Stimulated activated CD8-positive, alpha-beta memory T cell treated with anti-CD3 and anti-CD28 coated beads, Interleukin-2, amount 100 ng/mL, for 48 hours (primary cell): ENCODE results near the gene MAPT.

Source experiments
- DNase-seq, 2 donors: peaks; one replicate each; pipeline ENCODE4 v3.0.0-alpha.2; 2020; ENCODE audit warnings: low read depth in 2 of 2

Gene MAPT

GRCh38 chr17:46053911-46054534 is 159.7 kb downstream of the MAPT start:
- no peak for DNase-seq

DNA sequence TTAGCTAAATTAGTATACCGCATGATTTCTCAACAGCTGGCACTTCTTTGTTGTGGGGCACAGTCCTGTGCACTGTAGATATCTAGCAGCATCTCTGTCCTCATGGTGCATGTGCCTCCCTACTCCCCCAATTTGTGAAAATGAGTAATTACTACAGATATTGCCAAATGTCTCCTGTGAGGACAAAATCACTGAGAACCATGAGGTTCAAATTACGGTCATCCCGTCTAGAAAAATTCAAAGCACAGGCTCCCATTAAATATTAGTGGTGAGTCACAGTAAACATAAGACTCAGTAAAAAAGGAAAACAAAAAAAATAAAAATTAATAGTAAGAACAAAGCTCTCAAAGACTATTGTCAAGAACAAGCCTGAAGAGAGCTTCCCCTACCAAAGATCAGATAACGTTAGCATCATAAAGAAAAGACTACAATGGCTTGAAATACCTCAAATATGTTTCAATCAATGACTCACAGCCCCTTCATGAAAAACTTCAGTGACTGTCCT is 162.5 kb downstream of the MAPT start:
- no peak for DNase-seq

GRCh38 chr17:46057366-46057765 is 163.0 kb downstream of the MAPT start:
- DNase-seq: no peak

GRCh38 chr17:46059486-46059885 is 165.1 kb downstream of the MAPT start:
- no peak for DNase-seq

- no peak for DNase-seq
These were observed 166.1 kb downstream of the MAPT start for GRCh38 chr17:46060461-46060860.

- no peak for DNase-seq
These were observed 167.1 kb downstream of the MAPT start for GRCh38 chr17:46061435-46061834.

DNA sequence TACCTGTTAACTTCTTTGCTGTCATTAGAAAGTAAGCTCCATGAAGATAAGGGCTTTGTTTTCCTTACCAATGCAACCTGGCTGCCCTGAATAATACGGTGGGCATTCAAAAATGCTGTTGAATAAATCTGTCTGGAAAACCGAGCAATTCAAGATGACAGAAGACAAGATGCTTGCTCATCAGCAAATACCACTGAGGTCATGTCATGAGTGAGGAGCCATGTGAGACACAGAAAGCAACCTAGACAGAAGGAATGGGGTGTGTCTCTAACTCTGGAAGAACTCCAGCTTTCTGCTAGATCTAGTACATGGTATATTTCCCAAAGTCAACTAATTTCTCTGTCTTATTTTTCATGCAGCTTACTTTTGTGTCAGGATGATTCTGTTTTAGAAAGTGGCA is 168.9 kb downstream of the MAPT start:
- DNase-seq: no peak

DNA sequence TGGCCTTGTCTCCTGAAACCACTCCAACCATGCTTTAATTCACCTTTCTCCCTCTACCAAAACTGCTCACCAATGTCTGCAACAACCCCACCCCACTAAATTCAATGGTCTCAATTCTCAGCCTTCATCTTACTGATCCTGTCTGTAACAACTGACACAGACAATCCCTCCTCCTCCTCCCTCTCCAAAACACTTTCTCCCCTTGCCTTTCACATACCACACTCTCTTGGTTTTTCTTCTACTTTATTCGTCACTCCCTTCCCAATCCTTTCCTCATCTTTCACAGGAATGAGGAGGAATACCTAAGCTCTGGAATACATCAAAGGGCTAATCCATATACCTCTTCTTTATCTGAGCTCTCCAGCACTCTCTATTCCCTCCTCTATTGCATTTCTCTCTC is 170.1 kb downstream of the MAPT start:
- DNase-seq: no peak

DNA sequence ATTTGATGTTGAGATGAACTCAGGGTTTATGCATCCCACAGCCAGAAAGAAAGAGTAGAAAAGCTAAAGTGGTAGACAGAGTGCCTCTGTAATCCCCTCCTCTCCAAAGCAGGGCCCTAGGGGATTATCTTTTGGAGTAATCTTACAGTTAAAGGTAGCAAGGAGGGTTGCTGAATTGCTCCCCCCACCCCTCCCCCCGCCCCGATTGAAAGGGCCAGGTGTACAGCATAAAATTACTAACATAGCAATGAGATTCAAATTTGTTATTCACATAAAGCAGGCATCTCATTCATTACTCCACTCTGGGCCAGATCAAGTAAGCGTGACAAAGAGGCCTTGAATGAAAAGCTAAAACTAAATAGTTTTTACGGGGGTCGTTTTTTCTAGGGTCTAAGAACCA is 177.4 kb downstream of the MAPT start:
- DNase-seq: no peak

DNA sequence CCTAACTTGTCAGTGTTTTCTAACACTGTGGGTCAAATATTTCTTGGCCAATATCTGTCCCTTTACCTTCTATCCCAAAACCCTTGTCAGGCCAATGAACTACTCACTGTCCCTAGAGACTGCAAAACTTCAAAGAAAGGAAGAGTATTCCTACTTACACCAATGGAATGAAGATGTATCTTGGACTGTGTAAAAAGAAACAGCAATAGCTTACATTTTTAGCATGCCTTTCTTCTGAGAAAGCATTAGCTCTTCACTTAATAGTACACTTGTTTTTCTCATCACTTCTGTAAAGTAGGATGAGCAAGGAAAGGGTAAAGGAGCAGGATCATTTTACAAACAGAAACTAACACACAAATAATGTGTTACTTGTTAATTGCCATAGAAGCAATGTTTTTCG is 178.6 kb downstream of the MAPT start:
- DNase-seq: no peak

DNA sequence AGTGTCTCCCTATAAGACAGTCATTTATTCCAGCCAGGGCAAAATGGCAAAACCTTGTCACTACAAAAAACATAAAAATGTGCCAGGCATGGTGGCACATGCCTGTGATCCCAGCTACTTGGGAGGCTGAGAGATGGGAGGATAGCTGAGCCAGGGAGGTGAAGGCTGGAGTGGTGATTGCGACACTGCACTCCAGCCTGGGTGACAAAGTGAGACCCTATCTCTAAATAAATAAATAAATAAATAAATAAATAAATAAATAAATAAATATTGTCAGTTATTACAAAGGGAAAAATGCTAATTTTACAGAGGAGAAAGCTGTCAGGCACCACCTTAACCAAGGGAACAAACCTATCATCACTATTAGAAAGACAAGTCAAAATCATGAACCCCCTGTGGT is 180.2 kb downstream of the MAPT start:
- DNase-seq: no peak
